Calu3 (cell line): ENCODE results near the gene CST8. TPM values are rescaled to one million over a fixed set of nuclear protein-coding genes. Genes with fewer than 3 reads are reported as not detected.
"Not testable (repeated sequence)": the region's sequence is repeated elsewhere in the genome, so short reads cannot be mapped to it uniquely, and the experiment has no call there.

ENCODE experiments used
- BruUV-seq: library from RNA; stranded (reverse); fragments of 400-500 nt; replicated peaks from 2 replicates; lab custom pipeline; 2021; lab: Mats Ljungman, UMichigan
- CTCF ChIA-PET: fragments of 300-600 bp; sonication (Branson Sonifier 250); formaldehyde crosslinking; loops from one replicate; lab custom pipeline; 2022; ENCODE audit warnings: antibody characterized with exemption; lab: Charles Lee
- DNase-seq: peaks from one replicate; pipeline ENCODE4 v3.0.0; 2022
- H3K27ac Mint-ChIP-seq: one replicate; pipeline ENCODE4 v1.8.0; 2022; ENCODE audit warnings: mixed read lengths; ENCODE audit not compliant: unreplicated experiment
- H3K27me3 Mint-ChIP-seq: one replicate; pipeline ENCODE4 v1.8.0; 2022; ENCODE audit warnings: mixed read lengths; ENCODE audit not compliant: unreplicated experiment
- H3K36me3 Mint-ChIP-seq: one replicate; pipeline ENCODE4 v1.8.0; 2022; ENCODE audit warnings: mild to moderate bottlenecking, moderate library complexity, mixed read lengths; ENCODE audit not compliant: insufficient read depth, unreplicated experiment
- H3K4me1 Mint-ChIP-seq: one replicate; pipeline ENCODE4 v1.8.0; 2022; ENCODE audit warnings: mild to moderate bottlenecking, low read depth, mixed read lengths; ENCODE audit not compliant: unreplicated experiment
- H3K4me3 Mint-ChIP-seq: one replicate; pipeline ENCODE4 v1.8.0; 2022; ENCODE audit warnings: mild to moderate bottlenecking, low read depth, moderate library complexity, mixed read lengths; ENCODE audit not compliant: unreplicated experiment
- H3K9me3 Mint-ChIP-seq: one replicate; pipeline ENCODE4 v1.8.0; 2022; ENCODE audit warnings: low read depth, mixed read lengths; ENCODE audit not compliant: unreplicated experiment
- CTCF ChIP-seq: fragments of 200-600 bp; IDR thresholded peaks from one replicate; pipeline ENCODE4 v1.8.0; 2022; ENCODE audit warnings: antibody characterized with exemption; ENCODE audit not compliant: unreplicated experiment
- intact Hi-C: fragments of 100-400 bp; cut with micrococcal nuclease; formaldehyde crosslinking; loops from one replicate; pipeline ENCODE4 v1.10.0; 2022; ENCODE audit not compliant: unreplicated experiment
- total RNA-seq: library from RNA; stranded (reverse); gene quantifications from 2 replicates; pipeline ENCODE4 v1.2.3, GENCODE V29; 2022

The CST8 gene
- total RNA-seq, 1 experiment from 2014 or later: not detected

- no peak overlapping the region for H3K27ac Mint-ChIP-seq
- H3K4me3 Mint-ChIP-seq: no peak overlapping the region
- H3K4me1 Mint-ChIP-seq: no peaks in the 10 kb centered on the region
- H3K27me3 Mint-ChIP-seq: peaks cover 18% of the 10 kb centered on the region
- intact Hi-C loops: no loop called here
- CTCF ChIA-PET: no interaction called here
- H3K9me3 Mint-ChIP-seq: no peaks in the 10 kb centered on the region
- BruUV-seq: no TSS peak
- H3K36me3 Mint-ChIP-seq: no peaks in the 10 kb centered on the region
- no peak for DNase-seq
- no peak for TF ChIP-seq CTCF
These were observed 31.3 kb upstream of the CST8 start for GRCh38 chr20:23459461-23460150.

- Mint-ChIP-seq H3K27ac (no peak overlapping the region), H3K27me3 (peaks cover 12% of the 10 kb centered on the region), H3K4me3 (no peak overlapping the region), H3K4me1 (no peaks in the 10 kb centered on the region), H3K9me3 (no peaks in the 10 kb centered on the region), H3K36me3 (no peaks in the 10 kb centered on the region)
- no TSS peak for BruUV-seq
- intact Hi-C loops: no loop called here
- no peak for TF ChIP-seq CTCF
- CTCF ChIA-PET: no interaction called here
- no peak for DNase-seq
These were observed 29.7 kb upstream of the CST8 start for GRCh38 chr20:23461180-23461579.

- H3K36me3 Mint-ChIP-seq, CTCF ChIA-PET, H3K4me3 Mint-ChIP-seq, intact Hi-C loops, H3K27me3 Mint-ChIP-seq, H3K4me1 Mint-ChIP-seq, H3K9me3 Mint-ChIP-seq, DNase-seq, H3K27ac Mint-ChIP-seq, BruUV-seq: not testable (repeated sequence)
These were observed 24.0 kb upstream of the CST8 start for GRCh38 chr20:23466961-23467360.

- BruUV-seq, H3K27ac Mint-ChIP-seq, DNase-seq, CTCF ChIA-PET, H3K4me3 Mint-ChIP-seq, intact Hi-C loops, H3K36me3 Mint-ChIP-seq, H3K9me3 Mint-ChIP-seq, H3K4me1 Mint-ChIP-seq, H3K27me3 Mint-ChIP-seq: not testable (repeated sequence)
These were observed 18.6 kb upstream of the CST8 start for GRCh38 chr20:23472306-23472705.

- H3K4me1 Mint-ChIP-seq, H3K27ac Mint-ChIP-seq: not testable (repeated sequence)
These were observed 17.6 kb upstream of the CST8 start for GRCh38 chr20:23473293-23473692.

GRCh38 chr20:23475395-23475794, 15.5 kb upstream of the CST8 start:
- no peaks in the 10 kb centered on the region for H3K9me3 Mint-ChIP-seq
- BruUV-seq: no TSS peak
- no peak for TF ChIP-seq CTCF
- no peaks in the 10 kb centered on the region for H3K27me3 Mint-ChIP-seq
- CTCF ChIA-PET: no interaction called here
- no peak overlapping the region for H3K4me3 Mint-ChIP-seq
- H3K27ac Mint-ChIP-seq: no peak overlapping the region
- no peak for DNase-seq
- intact Hi-C loops: no loop called here
- no peaks in the 10 kb centered on the region for H3K36me3 Mint-ChIP-seq
- H3K4me1 Mint-ChIP-seq: no peaks in the 10 kb centered on the region

More at GRCh38 chr20:23473293-23473692, 17.6 kb upstream of the CST8 start:
- H3K27me3 Mint-ChIP-seq, BruUV-seq, CTCF ChIA-PET, H3K9me3 Mint-ChIP-seq, H3K36me3 Mint-ChIP-seq, H3K4me3 Mint-ChIP-seq, DNase-seq, intact Hi-C loops: not testable (repeated sequence)
